Fibroblast of lung (primary cell): Measurements from ENCODE around the gene CCDC149. TPM values are rescaled to one million over a fixed set of nuclear protein-coding genes. Genes with fewer than 3 reads are reported as not detected.

Experiments used
- DNase-seq, 2 donors: peaks; one replicate each; pipeline versions ENCODE4 v3.0.0 to v3.0.0-alpha.2; 2010; ENCODE audit warnings: low read depth in 2 of 2
- H2AFZ ChIP-seq: 2 replicates; pipeline ENCODE4 v1.5.1; 2012; ENCODE audit warnings: low read length, control low read depth, inconsistent platforms
- H3K27ac ChIP-seq: 2 replicates; pipeline ENCODE4 v1.5.1; 2011; ENCODE audit warnings: low read length, control low read depth; ENCODE audit not compliant: insufficient read depth
- H3K27me3 ChIP-seq: 2 replicates; pipeline ENCODE4 v1.5.1; 2011; ENCODE audit warnings: mild to moderate bottlenecking, low read length; ENCODE audit not compliant: control insufficient read depth, insufficient read depth
- H3K36me3 ChIP-seq: 2 replicates; pipeline ENCODE4 v1.5.1; 2011; ENCODE audit warnings: low read length; ENCODE audit not compliant: control insufficient read depth, insufficient read depth
- H3K4me1 ChIP-seq: 2 replicates; pipeline ENCODE4 v1.5.1; 2011; ENCODE audit warnings: low read length; ENCODE audit not compliant: control insufficient read depth, insufficient read depth; ENCODE audit errors: extremely low read depth
- H3K4me2 ChIP-seq: 2 replicates; pipeline ENCODE4 v1.5.1; 2011; ENCODE audit warnings: low read length, control low read depth; ENCODE audit not compliant: insufficient read depth; ENCODE audit errors: extremely low read depth
- H3K4me3 ChIP-seq, 4 experiments: fragments of 200-600 bp in 1 of 4; sonication (generic) in 1 of 4; replicated peaks in 1 of 4; 2 replicates each; pipeline ENCODE4 v1.5.1; 2011 to 2016; ENCODE audit warnings: low read length in 4 of 4, low read depth in 3 of 4, mild to moderate bottlenecking in 3 of 4, control low read depth in 2 of 4, inconsistent platforms in 1 of 4, mixed read lengths in 1 of 4; ENCODE audit not compliant: insufficient read depth in 1 of 4; ENCODE audit errors: control extremely low read depth in 1 of 4
- H3K79me2 ChIP-seq: 2 replicates; pipeline ENCODE4 v1.5.1; 2012; ENCODE audit warnings: mild to moderate bottlenecking, low read length, inconsistent platforms; ENCODE audit not compliant: control insufficient read depth, insufficient read depth
- H3K9ac ChIP-seq: 2 replicates; pipeline ENCODE4 v1.5.1; 2011; ENCODE audit warnings: mild to moderate bottlenecking, low read length, control low read depth; ENCODE audit not compliant: insufficient read depth
- H3K9me3 ChIP-seq: 2 replicates; pipeline ENCODE4 v1.5.1; 2012; ENCODE audit warnings: low read depth, low read length; ENCODE audit not compliant: control insufficient read depth, insufficient read depth
- H4K20me1 ChIP-seq: 2 replicates; pipeline ENCODE4 v1.5.1; 2011; ENCODE audit warnings: low read length; ENCODE audit not compliant: control insufficient read depth, insufficient read depth; ENCODE audit errors: extremely low read depth
- CTCF ChIP-seq, 2 donors: IDR thresholded peaks in 1 of 2; conservative IDR thresholded peaks in 1 of 2; 1 replicate in 1 of 2; 2 replicates in 1 of 2; pipeline ENCODE4 v1.5.1; 2011 to 2012; ENCODE audit warnings: low read length in 2 of 2, control low read depth in 1 of 2, inconsistent platforms in 1 of 2, low read depth in 1 of 2, mild to moderate bottlenecking in 1 of 2
- EZH2 ChIP-seq: IDR thresholded peaks from 2 replicates; pipeline ENCODE4 v1.5.1; 2012; ENCODE audit warnings: low read length, control low read depth, mild to moderate bottlenecking; ENCODE audit errors: missing control alignments
- polyA plus RNA-seq, 2 donors: library from polyadenylated mRNA; depleted of rRNA in 1 of 2; stranded (reverse) in 1 of 2; unstranded in 1 of 2; fragments of >200 nt; gene quantifications; 2 replicates each; pipeline ENCODE4 v1.2.1, GENCODE V29; 2011 to 2012; ENCODE audit warnings: missing spikeins in 1 of 2
- total RNA-seq: library from RNA; depleted of rRNA; stranded (reverse); fragments of >200 nt; gene quantifications from 2 replicates; pipeline ENCODE4 v1.2.1, GENCODE V29; 2014

CCDC149 gene
- total and polyA plus RNA-seq, 2 donors (not counting 1 experiment from before 2014, with no cell fraction given) = 13.9 to 14.6 TPM

GRCh38 chr4:24799544-24800324 is 113.1 kb downstream of the CCDC149 start:
- Histone ChIP-seq H3K27me3 (peaks cover 2% of the 10 kb centered on the region), H3K36me3 (no peaks in the 10 kb centered on the region), H4K20me1 (no peaks in the 10 kb centered on the region), H3K4me1 (peaks cover 3% of the 10 kb centered on the region), H3K27ac (no peak overlapping the region), H3K4me2 (peak overlapping the region; percentile 52), H3K79me2 (no peaks in the 10 kb centered on the region), H3K9ac (no peak overlapping the region), H2AFZ (no peak overlapping the region), H3K9me3 (no peaks in the 10 kb centered on the region), H3K4me3 (no peak overlapping the region)
- TF ChIP-seq EZH2 (no peak), CTCF (conservative IDR thresholded peaks at IDR 0.05 in 1 of 2, IDR thresholded peaks at IDR 0.05 in 1 of 2; ENCODE audit: low read depth in 1 of 2, low read length in 2 of 2) (no peak)
- DNase-seq = peak in 1 of 2 donors; percentile 32

GRCh38 chr4:24799196-24799543 is 113.7 kb downstream of the CCDC149 start:
- TF ChIP-seq EZH2 (no peak), CTCF (conservative IDR thresholded peaks at IDR 0.05 in 1 of 2, IDR thresholded peaks at IDR 0.05 in 1 of 2; ENCODE audit: low read depth in 1 of 2, low read length in 2 of 2) (no peak)
- Histone ChIP-seq H3K9me3 (no peaks in the 10 kb centered on the region), H3K9ac (no peak overlapping the region), H3K27ac (no peak overlapping the region), H3K4me2 (no peak overlapping the region), H3K4me3 (no peak overlapping the region), H3K4me1 (peaks cover 7% of the 10 kb centered on the region), H2AFZ (no peak overlapping the region), H3K36me3 (no peaks in the 10 kb centered on the region), H3K79me2 (no peaks in the 10 kb centered on the region), H3K27me3 (peaks cover 2% of the 10 kb centered on the region), H4K20me1 (no peaks in the 10 kb centered on the region)
- DNase-seq = no peak

GRCh38 chr4:24798036-24798610 is 114.7 kb downstream of the CCDC149 start:
- no peak for DNase-seq
- H3K4me1 ChIP-seq = peaks cover 9% of the 10 kb centered on the region

More at GRCh38 chr4:24798036-24798610, 114.7 kb downstream of the CCDC149 start:
- Histone ChIP-seq H3K9ac (no peak overlapping the region), H2AFZ (no peak overlapping the region), H3K36me3 (no peaks in the 10 kb centered on the region), H4K20me1 (no peaks in the 10 kb centered on the region), H3K79me2 (no peaks in the 10 kb centered on the region), H3K9me3 (no peaks in the 10 kb centered on the region), H3K4me3 (no peak overlapping the region), H3K27ac (no peak overlapping the region), H3K27me3 (peaks cover 2% of the 10 kb centered on the region), H3K4me2 (no peak overlapping the region)
- no peak for TF ChIP-seq CTCF (conservative IDR thresholded peaks at IDR 0.05 in 1 of 2, IDR thresholded peaks at IDR 0.05 in 1 of 2; ENCODE audit: low read depth in 1 of 2, low read length in 2 of 2)
- TF ChIP-seq EZH2 = no peak
